SK-N-SH (cell line): ENCODE measurements around the gene SFMBT2. TPM values are rescaled to one million over a fixed set of nuclear protein-coding genes. Genes with fewer than 3 reads are reported as not detected.

Experiments used
- CTCF ChIA-PET: fragments of 300-600, 350-600 bp; formaldehyde crosslinking; extraction: SDS; loops from one replicate; lab custom pipeline; 2021; lab: Yijun Ruan, JAX
- POLR2A ChIA-PET: fragments of 350-600 bp; sonication (Branson Sonifier 250); formaldehyde crosslinking; extraction: SDS; loops from one replicate; lab custom pipeline; 2020; ENCODE audit warnings: antibody characterized with exemption, inconsistent platforms; lab: Yijun Ruan, JAX
- DNase-seq: peaks from one replicate; pipeline ENCODE4 v3.0.0; 2012
- H2AFZ ChIP-seq: fragments of 200-600 bp; sonication (generic); 2 replicates; pipeline ENCODE4 v1.8.1; 2016; ENCODE audit warnings: antibody characterized with exemption, mild to moderate bottlenecking, low read depth
- H3F3A ChIP-seq: fragments of 200-600 bp; sonication (generic); replicated peaks from 2 replicates; pipeline ENCODE3; 2016; ENCODE audit warnings: antibody characterized with exemption, mild to moderate bottlenecking; ENCODE audit not compliant: insufficient read depth
- H3K27ac ChIP-seq, 2 experiments: fragments of 200-500 bp in 1 of 2; fragments of 200-600 bp in 1 of 2; sonication (Bioruptor generic) in 1 of 2; sonication (generic), shearing (Covaris generic) in 1 of 2; 2 replicates each; pipeline versions ENCODE4 v1.5.1 to v1.6.1; 2014 to 2016; ENCODE audit warnings: low read depth in 2 of 2, inconsistent platforms in 1 of 2, low read length in 1 of 2, mild to moderate bottlenecking in 1 of 2, mixed read lengths in 1 of 2
- H3K27me3 ChIP-seq: fragments of 200-600 bp; sonication (generic), shearing (Covaris generic); 2 replicates; pipeline ENCODE4 v1.6.1; 2016; ENCODE audit warnings: mixed run types; ENCODE audit not compliant: insufficient read depth
- H3K36me3 ChIP-seq, 2 experiments: fragments of 200-500 bp in 1 of 2; fragments of 200-600 bp in 1 of 2; sonication (Bioruptor generic) in 1 of 2; sonication (generic) in 1 of 2; replicated peaks in 1 of 2; 2 replicates each; pipeline versions ENCODE3 to v1.5.1; 2014 to 2016; ENCODE audit warnings: low read length in 1 of 2, mild to moderate bottlenecking in 1 of 2; ENCODE audit not compliant: insufficient read depth in 2 of 2, control insufficient read depth in 1 of 2
- H3K4me1 ChIP-seq, 2 experiments: fragments of 200-500 bp in 1 of 2; fragments of 200-600 bp in 1 of 2; sonication (Bioruptor generic) in 1 of 2; sonication (generic), shearing (Covaris generic) in 1 of 2; 2 replicates each; pipeline versions ENCODE4 v1.5.1 to v1.6.1; 2014 to 2016; ENCODE audit warnings: low read depth in 1 of 2, low read length in 1 of 2, mixed run types in 1 of 2; ENCODE audit not compliant: insufficient read depth in 2 of 2, control insufficient read depth in 1 of 2
- H3K4me2 ChIP-seq: fragments of 200-600 bp; sonication (generic), shearing (Covaris generic); 2 replicates; pipeline ENCODE4 v1.6.1; 2017; ENCODE audit warnings: mixed run types
- H3K4me3 ChIP-seq, 2 experiments: fragments of 200-500 bp in 1 of 2; fragments of 200-600 bp in 1 of 2; sonication (Bioruptor generic) in 1 of 2; sonication (generic), shearing (Covaris generic) in 1 of 2; 2 replicates each; pipeline versions ENCODE4 v1.5.1 to v1.8.1; 2014 to 2016; ENCODE audit warnings: low read depth in 2 of 2, inconsistent platforms in 1 of 2, low read length in 1 of 2, mild to moderate bottlenecking in 1 of 2, mixed read lengths in 1 of 2, moderate library complexity in 1 of 2
- H3K79me2 ChIP-seq: fragments of 200-600 bp; sonication (generic); 2 replicates; pipeline ENCODE4 v1.8.1; 2017; ENCODE audit warnings: mild to moderate bottlenecking; ENCODE audit not compliant: insufficient read depth
- H3K9ac ChIP-seq: fragments of 200-600 bp; sonication (generic); 2 replicates; pipeline ENCODE4 v1.6.1; 2017; ENCODE audit warnings: mixed run types
- H3K9me2 ChIP-seq: fragments of 200-600 bp; sonication (generic); 2 replicates; pipeline ENCODE4 v1.6.1; 2017; ENCODE audit warnings: mixed run types
- H3K9me3 ChIP-seq: fragments of 200-600 bp; sonication (generic); 2 replicates; pipeline ENCODE4 v1.6.1; 2017; ENCODE audit warnings: mixed run types, mild to moderate bottlenecking, moderate library complexity
- H4K20me1 ChIP-seq: fragments of 200-600 bp; sonication (generic); 2 replicates; pipeline ENCODE4 v1.6.1; 2017; ENCODE audit warnings: mild to moderate bottlenecking, mixed run types; ENCODE audit not compliant: insufficient read depth
- CTCF ChIP-seq: fragments of 200-600 bp; sonication (generic); IDR thresholded peaks from 2 replicates; pipeline ENCODE4 v1.6.1; 2017; ENCODE audit warnings: antibody characterized with exemption, mild to moderate bottlenecking, moderate library complexity
- FOSL2 ChIP-seq: IDR thresholded peaks from 2 replicates; pipeline ENCODE4 v1.4.0; 2012; ENCODE audit warnings: low read depth, mild to moderate bottlenecking, moderate library complexity, borderline replicate concordance
- FOXJ3 ChIP-seq: sonication (generic); formaldehyde crosslinking; IDR thresholded peaks from 2 replicates; pipeline ENCODE4 v1.5.1; 2020; ENCODE audit warnings: mild to moderate bottlenecking, missing genetic modification reagents
- GABPA ChIP-seq: IDR thresholded peaks from 2 replicates; pipeline ENCODE4 v1.4.0; 2012; ENCODE audit warnings: low read depth, mild to moderate bottlenecking
- IRF3 ChIP-seq: fragments of 150-350 bp; IDR thresholded peaks from 2 replicates; pipeline ENCODE4 v1.6.1; 2016; ENCODE audit warnings: mild to moderate bottlenecking, low read depth, low read length
- JUND ChIP-seq: IDR thresholded peaks from 2 replicates; pipeline ENCODE4 v1.4.0; 2012
- MEF2A ChIP-seq: IDR thresholded peaks from 2 replicates; pipeline ENCODE4 v1.4.0; 2012; ENCODE audit warnings: low read depth, borderline replicate concordance
- MXI1 ChIP-seq: IDR thresholded peaks from 2 replicates; pipeline ENCODE4 v1.6.1; 2012; ENCODE audit warnings: mild to moderate bottlenecking, low read depth, low read length, improper control_type of control experiment
- NFIC ChIP-seq: IDR thresholded peaks from 2 replicates; pipeline ENCODE4 v1.4.0; 2012; ENCODE audit warnings: borderline replicate concordance
- NRF1 ChIP-seq: IDR thresholded peaks from 2 replicates; pipeline ENCODE4 v1.6.1; 2012; ENCODE audit warnings: low read depth, mild to moderate bottlenecking, low read length
- PBX3 ChIP-seq: IDR thresholded peaks from 2 replicates; pipeline ENCODE4; 2012
- RAD21 ChIP-seq: IDR thresholded peaks from 2 replicates; pipeline ENCODE4 v1.6.1; 2012; ENCODE audit warnings: mild to moderate bottlenecking, low read length
- REST ChIP-seq: IDR thresholded peaks from 2 replicates; pipeline ENCODE4 v1.6.1; 2012; ENCODE audit warnings: mild to moderate bottlenecking, low read depth, low read length, moderate library complexity
- SMC3 ChIP-seq: IDR thresholded peaks from 2 replicates; pipeline ENCODE4 v1.6.1; 2012; ENCODE audit warnings: low read depth, low read length, improper control_type of control experiment
- TCF12 ChIP-seq: IDR thresholded peaks from 2 replicates; pipeline ENCODE4 v1.4.0; 2012
- USF1 ChIP-seq: IDR thresholded peaks from 2 replicates; pipeline ENCODE4 v1.4.0; 2012; ENCODE audit warnings: low read depth, borderline replicate concordance
- ZBTB33 ChIP-seq: IDR thresholded peaks from 2 replicates; pipeline ENCODE4 v1.4.0; 2012; ENCODE audit warnings: low read depth, borderline replicate concordance
- WGBS: methylation state at CpG from one replicate; pipeline ENCODE4 v1.1.6; 2017; ENCODE audit warnings: low lambda C conversion rate; 5-methylcytosine and 5-hydroxymethylcytosine counted together
- polyA plus RNA-seq, 3 experiments: library from polyadenylated mRNA; depleted of rRNA; stranded (reverse); fragments of >200 nt; gene quantifications; 2 replicates each; pipeline ENCODE4 v1.2.3, GENCODE V29; 2012

Gene SFMBT2
- polyA plus RNA-seq, 1 of the 3 experiments (the other 2 are of a cell fraction), result 0.20 TPM

- no peaks in the 10 kb centered on the region for H3K9me2 ChIP-seq
Measured at GRCh38 chr10:7439696-7440095, 28.9 kb upstream of the SFMBT2 start.

More at GRCh38 chr10:7439696-7440095, 28.9 kb upstream of the SFMBT2 start:
- no peaks in the 10 kb centered on the region for H3K36me3 ChIP-seq
- no peaks in the 10 kb centered on the region for H3K79me2 ChIP-seq
- no peak overlapping the region for H3K27ac ChIP-seq
- no peak for TF ChIP-seq CTCF
- TF ChIP-seq USF1, result no peak
- TF ChIP-seq IRF3, result no peak
- no peak for TF ChIP-seq SMC3
- no peak for TF ChIP-seq RAD21
- TF ChIP-seq ZBTB33, result no peak
- no peak for TF ChIP-seq MXI1
- TF ChIP-seq REST, result no peak
- no peak for TF ChIP-seq FOXJ3 (CRISPR knock-in tag)
- TF ChIP-seq PBX3, result no peak
- TF ChIP-seq GABPA, result no peak
- TF ChIP-seq MEF2A, result no peak
- TF ChIP-seq TCF12, result no peak
- TF ChIP-seq NRF1, result no peak
- TF ChIP-seq NFIC, result no peak
- TF ChIP-seq JUND, result no peak
- TF ChIP-seq FOSL2, result no peak
- no peaks in the 10 kb centered on the region; the same call in 1 of the 2 replicates for H3K27me3 ChIP-seq
- H3K4me1 ChIP-seq, result peaks cover 0 to 9% of the 10 kb centered on the region in 2 experiments; a peak in 1 of 4 replicates
- ChIA-PET CTCF (interaction anchor here (0.7 kb wide), 1 partner anchor 26 kb away, joined by 4 read pairs; no protein-coding TSS in a partner anchor), POLR2A (no interaction called here)
- no peak overlapping the region for H3K4me2 ChIP-seq
- no peak overlapping the region for H3K4me3 ChIP-seq
- no peaks in the 10 kb centered on the region for H4K20me1 ChIP-seq
- H3K9ac ChIP-seq, result no peak overlapping the region
- no peaks in the 10 kb centered on the region for H3K9me3 ChIP-seq
- no peaks in the 10 kb centered on the region for H3F3A ChIP-seq
- no peak for DNase-seq
- WGBS, result 31% methylated on average over 7 of the region's 7 CpGs
- H2AFZ ChIP-seq, result no peak overlapping the region
